IPS-11a (cell line): ENCODE data around the gene PHACTR3.

Source experiments
- H3K4me3 ChIP-seq: one replicate; pipeline ENCODE4 v1.5.1; 2013; ENCODE audit warnings: low read depth, low read length, control low read depth

Gene PHACTR3

GRCh38 chr20:59774204-59774641, 169.9 kb downstream of the PHACTR3 start:
- no peak overlapping the region for H3K4me3 ChIP-seq

GRCh38 chr20:59774921-59775686, 170.8 kb downstream of the PHACTR3 start:
- no peak overlapping the region for H3K4me3 ChIP-seq

GRCh38 chr20:59775687-59776055, 171.3 kb downstream of the PHACTR3 start:
- no peak overlapping the region for H3K4me3 ChIP-seq

- no peak overlapping the region for H3K4me3 ChIP-seq
These were observed 171.8 kb downstream of the PHACTR3 start for GRCh38 chr20:59776059-59776603.

- H3K4me3 ChIP-seq, result no peak overlapping the region
These were observed 172.4 kb downstream of the PHACTR3 start for GRCh38 chr20:59776626-59777330.

GRCh38 chr20:59777331-59777725, 173.0 kb downstream of the PHACTR3 start:
- H3K4me3 ChIP-seq, result no peak overlapping the region

GRCh38 chr20:59777814-59778575, 173.7 kb downstream of the PHACTR3 start:
- no peak overlapping the region for H3K4me3 ChIP-seq

- no peak overlapping the region for H3K4me3 ChIP-seq
These were observed 174.4 kb downstream of the PHACTR3 start for GRCh38 chr20:59778615-59779200.

- H3K4me3 ChIP-seq, result no peak overlapping the region
These were observed 175.5 kb downstream of the PHACTR3 start for GRCh38 chr20:59779656-59780380.

- H3K4me3 ChIP-seq, result no peak overlapping the region
These were observed 176.3 kb downstream of the PHACTR3 start for GRCh38 chr20:59780494-59781185.

GRCh38 chr20:59781226-59781625, 176.9 kb downstream of the PHACTR3 start:
- no peak overlapping the region for H3K4me3 ChIP-seq

- no peak overlapping the region for H3K4me3 ChIP-seq
These were observed 178.8 kb downstream of the PHACTR3 start for GRCh38 chr20:59782986-59783640.

- no peak overlapping the region for H3K4me3 ChIP-seq
These were observed 179.3 kb downstream of the PHACTR3 start for GRCh38 chr20:59783641-59784010.

GRCh38 chr20:59784365-59784764, 180.0 kb downstream of the PHACTR3 start:
- H3K4me3 ChIP-seq, result no peak overlapping the region

- H3K4me3 ChIP-seq, result no peak overlapping the region
These were observed 180.7 kb downstream of the PHACTR3 start for GRCh38 chr20:59784791-59785668.

- H3K4me3 ChIP-seq, result no peak overlapping the region
These were observed 181.3 kb downstream of the PHACTR3 start for GRCh38 chr20:59785669-59785959.

GRCh38 chr20:59785986-59786795, 181.9 kb downstream of the PHACTR3 start:
- H3K4me3 ChIP-seq, result no peak overlapping the region
